NB4 (cell line): ENCODE measurements around the gene ZBED4.

Experiments
- MYC ChIP-seq: IDR thresholded peaks from 2 replicates; pipeline ENCODE4 v1.6.1; 2011; ENCODE audit warnings: low read depth, low read length
- TF ChIP-seq, protein P1 (sequence below): IDR thresholded peaks from one replicate; pipeline ENCODE4 v1.5.1; 2012; ENCODE audit warnings: low read depth, low read length

DNA sequence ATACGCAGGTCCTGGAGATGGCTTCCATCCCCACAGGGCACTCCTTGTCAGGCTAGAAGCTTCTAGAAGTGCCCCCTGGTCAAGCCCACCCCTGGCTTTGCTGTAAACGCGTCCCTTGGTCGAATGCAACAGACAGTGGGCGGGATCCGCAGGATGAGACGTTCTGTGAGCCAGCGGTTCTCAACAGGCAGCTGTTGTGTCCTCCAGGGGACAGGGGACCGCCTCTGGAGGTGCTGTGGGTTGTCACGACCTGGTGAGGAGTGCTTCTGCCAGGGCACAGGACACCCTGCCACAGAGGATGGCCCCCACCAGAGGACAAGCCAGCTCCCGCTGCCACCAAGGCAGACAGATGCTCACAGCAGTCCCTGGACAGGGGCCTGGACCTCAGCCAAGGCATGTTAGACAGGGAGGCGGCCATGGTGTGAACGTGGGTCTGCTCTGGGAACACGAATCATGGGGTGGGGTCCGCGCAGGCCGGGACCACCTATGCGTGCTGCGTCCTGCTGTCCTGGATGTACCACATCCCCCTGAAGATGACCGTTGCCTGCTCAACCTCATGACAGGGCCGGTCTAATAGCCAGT lies 76.4 kb downstream of the ZBED4 start:
- TF ChIP-seq MYC = no peak
- TF ChIP-seq, protein P1, sequence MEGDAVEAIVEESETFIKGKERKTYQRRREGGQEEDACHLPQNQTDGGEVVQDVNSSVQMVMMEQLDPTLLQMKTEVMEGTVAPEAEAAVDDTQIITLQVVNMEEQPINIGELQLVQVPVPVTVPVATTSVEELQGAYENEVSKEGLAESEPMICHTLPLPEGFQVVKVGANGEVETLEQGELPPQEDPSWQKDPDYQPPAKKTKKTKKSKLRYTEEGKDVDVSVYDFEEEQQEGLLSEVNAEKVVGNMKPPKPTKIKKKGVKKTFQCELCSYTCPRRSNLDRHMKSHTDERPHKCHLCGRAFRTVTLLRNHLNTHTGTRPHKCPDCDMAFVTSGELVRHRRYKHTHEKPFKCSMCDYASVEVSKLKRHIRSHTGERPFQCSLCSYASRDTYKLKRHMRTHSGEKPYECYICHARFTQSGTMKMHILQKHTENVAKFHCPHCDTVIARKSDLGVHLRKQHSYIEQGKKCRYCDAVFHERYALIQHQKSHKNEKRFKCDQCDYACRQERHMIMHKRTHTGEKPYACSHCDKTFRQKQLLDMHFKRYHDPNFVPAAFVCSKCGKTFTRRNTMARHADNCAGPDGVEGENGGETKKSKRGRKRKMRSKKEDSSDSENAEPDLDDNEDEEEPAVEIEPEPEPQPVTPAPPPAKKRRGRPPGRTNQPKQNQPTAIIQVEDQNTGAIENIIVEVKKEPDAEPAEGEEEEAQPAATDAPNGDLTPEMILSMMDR = no peak
